Right lobe of liver (tissue), 6 donors: ENCODE measurements around the gene RFXAP. TPM values are rescaled to one million over a fixed set of nuclear protein-coding genes. Genes with fewer than 3 reads are reported as not detected.

Experiments used
- ATAC-seq, 4 donors: fragments of 200-7000 bp; cut with Tn5 transposase; one replicate each; pipeline ENCODE4 v1.9.1; 2020; ENCODE audit warnings: mild to moderate bottlenecking in 4 of 4, moderate library complexity in 4 of 4
- DNase-seq, 3 donors: peaks; one replicate each; pipeline ENCODE4 v3.0.0-alpha.2; 2020
- H3K27ac ChIP-seq, 3 donors: fragments of 200-600 bp; one replicate each; pipeline ENCODE4 v1.8.0; 2022
- H3K27me3 ChIP-seq, 2 donors: fragments of 200-600 bp; one replicate each; pipeline ENCODE4 v1.8.0; 2022
- H3K36me3 ChIP-seq, 4 donors: fragments of 200-600 bp; sonication (generic) in 1 of 4; one replicate each; pipeline versions ENCODE4 v1.5.1 to v1.8.0; 2017 to 2022; ENCODE audit warnings: control low read depth in 1 of 4
- H3K4me1 ChIP-seq, 4 donors: fragments of 200-600 bp; sonication (generic) in 1 of 4; one replicate each; pipeline versions ENCODE4 v1.5.1 to v1.8.0; 2017 to 2022; ENCODE audit warnings: control low read depth in 1 of 4
- H3K4me3 ChIP-seq, 3 donors: fragments of 200-600 bp; one replicate each; pipeline ENCODE4 v1.8.0; 2022
- H3K9me3 ChIP-seq, 4 donors: fragments of 200-600 bp; sonication (generic) in 1 of 4; one replicate each; pipeline versions ENCODE4 v1.5.1 to v1.8.0; 2017 to 2022; ENCODE audit warnings: control low read depth in 1 of 4
- CTCF ChIP-seq, 4 donors: fragments of 200-600 bp in 3 of 4; fragments of 450-650 bp in 1 of 4; IDR thresholded peaks; one replicate each; pipeline versions ENCODE4 v1.5.1 to v1.8.0; 2016 to 2022; ENCODE audit warnings: antibody characterized with exemption in 4 of 4, mild to moderate bottlenecking in 2 of 4
- POLR2A ChIP-seq: fragments of 450-650 bp; IDR thresholded peaks from one replicate; pipeline ENCODE4 v1.6.1; 2017; ENCODE audit warnings: antibody characterized with exemption, mild to moderate bottlenecking
- WGBS: methylation state at CpG from one replicate; pipeline ENCODE4 v1.1.6; 2018; ENCODE audit warnings: low coverage, low lambda C conversion rate; ENCODE audit not compliant: insufficient coverage; ENCODE audit errors: missing lambda C conversion rate; 5-methylcytosine and 5-hydroxymethylcytosine counted together
- intact Hi-C, 2 donors: fragments of 100-400 bp; cut with DNase I; formaldehyde crosslinking; loops; one replicate each; pipeline versions ENCODE4 v1.11.2 to v1.14.1; 2022
- total RNA-seq, 6 experiments: library from RNA; depleted of rRNA in 2 of 6; stranded (reverse); fragments of >200 nt in 2 of 6; fragmentation: NEBNext Ultra II Directional in 3 of 6; extraction: Animal tissue kit (Norgen Biotek cat#: 25700) in 3 of 6; gene quantifications; one replicate each; pipeline versions ENCODE4 v1.1.0 to v1.2.4, GENCODE V29; 2016 to 2023
- donor health status: DM: no; HTN: yes; CAD: no.
- donor health status: DM: no; HTN: no; CAD: no.
- donor health status: DM: no; HTN: no; CAD: no.
- donor health status: DM: no; HTN: yes; CAD: no.
- donor health status: DM: no; HTN: yes; CAD: no.

RFXAP gene
- total RNA-seq, 6 experiments from 2014 or later = 0.50 to 1.6 (median 1.0) TPM

DNA sequence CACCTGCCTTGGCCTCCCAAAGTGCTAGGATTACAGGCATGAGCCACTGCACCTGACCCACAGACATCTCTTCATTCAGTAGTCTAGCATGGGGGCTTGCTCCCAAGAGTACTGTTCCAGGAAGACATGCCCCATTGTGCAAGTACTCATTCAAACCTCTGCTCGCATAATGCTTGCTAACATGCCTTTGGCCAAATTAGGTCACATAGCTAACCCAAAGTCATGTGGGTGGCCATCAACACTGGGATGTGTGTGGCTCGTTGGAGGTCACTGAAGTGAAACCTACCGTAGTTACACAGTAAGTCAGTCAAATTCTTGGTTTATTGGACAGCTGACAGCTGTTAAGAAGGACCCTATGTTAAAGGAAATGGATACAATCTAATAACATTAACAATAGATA lies 20.3 kb downstream of the RFXAP start:
- no peak for TF ChIP-seq CTCF (IDR thresholded peaks at IDR 0.05)
- no peak for TF ChIP-seq POLR2A
- H3K9me3 ChIP-seq = no peaks in the 10 kb centered on the region
- no peak for DNase-seq
- H3K27me3 ChIP-seq = no peaks in the 10 kb centered on the region
- no peak for ATAC-seq
- intact Hi-C loops = no loop called here
- no peak overlapping the region for H3K27ac ChIP-seq
- WGBS = 50% methylated on average over 1 of the region's 3 CpGs
- no peaks in the 10 kb centered on the region for H3K36me3 ChIP-seq
- no peaks in the 10 kb centered on the region for H3K4me1 ChIP-seq
- H3K4me3 ChIP-seq = no peak overlapping the region

GRCh38 chr13:36839981-36840380 lies 21.0 kb downstream of the RFXAP start:
- H3K27me3 ChIP-seq = no peaks in the 10 kb centered on the region
- no peak for DNase-seq
- no peak overlapping the region for H3K27ac ChIP-seq
- no peaks in the 10 kb centered on the region for H3K36me3 ChIP-seq
- no peak overlapping the region for H3K4me3 ChIP-seq
- no peak for ATAC-seq
- intact Hi-C loops = no loop called here
- TF ChIP-seq POLR2A = no peak
- TF ChIP-seq CTCF (IDR thresholded peaks at IDR 0.05) = no peak
- H3K4me1 ChIP-seq = no peaks in the 10 kb centered on the region
- 91% methylated on average over 8 of the region's 12 CpGs for WGBS
- H3K9me3 ChIP-seq = no peaks in the 10 kb centered on the region

DNA sequence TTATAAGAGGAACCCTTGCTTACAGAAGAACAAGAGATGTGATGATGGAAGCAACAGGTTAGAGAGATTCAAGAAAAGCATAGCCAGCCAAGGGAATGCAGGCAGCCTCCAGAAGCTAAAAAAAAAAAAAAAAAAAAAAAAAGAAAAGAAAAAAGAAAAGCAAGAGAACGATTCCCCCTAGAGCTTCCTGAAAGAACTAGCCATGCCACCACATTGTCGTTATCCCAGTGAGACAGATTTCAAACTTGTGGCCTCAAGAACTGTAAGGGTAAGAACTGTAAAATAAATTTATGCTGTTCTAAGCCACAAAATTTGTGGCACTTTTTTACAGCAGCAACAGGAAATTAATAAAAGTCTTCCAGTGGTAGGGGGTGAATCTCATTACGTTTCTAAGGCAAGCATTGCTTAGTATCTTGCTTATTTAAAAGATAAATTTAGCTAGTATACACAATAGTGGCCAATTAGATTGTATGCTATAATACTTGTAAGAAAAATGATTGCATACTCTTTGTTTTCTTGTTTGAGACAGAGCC lies 21.8 kb downstream of the RFXAP start:
- no peaks in the 10 kb centered on the region for H3K9me3 ChIP-seq
- H3K4me3 ChIP-seq = no peak overlapping the region
- no peak overlapping the region for H3K27ac ChIP-seq
- no peaks in the 10 kb centered on the region for H3K36me3 ChIP-seq
- DNase-seq (no peak), ATAC-seq (no peak)
- no peaks in the 10 kb centered on the region for H3K4me1 ChIP-seq
- H3K27me3 ChIP-seq = no peaks in the 10 kb centered on the region
- intact Hi-C loops = no loop called here
- no peak for TF ChIP-seq CTCF (IDR thresholded peaks at IDR 0.05)
- no peak for TF ChIP-seq POLR2A
- whole genome bisulfite sequencing = 66% methylated on average over 3 of the region's 3 CpGs

- ATAC-seq (no peak), DNase-seq (no peak)
- Histone ChIP-seq H3K9me3 (no peaks in the 10 kb centered on the region), H3K4me1 (no peaks in the 10 kb centered on the region), H3K36me3 (no peaks in the 10 kb centered on the region), H3K27me3 (no peaks in the 10 kb centered on the region), H3K27ac (no peak overlapping the region), H3K4me3 (no peak overlapping the region)
- no peak for TF ChIP-seq POLR2A
- TF ChIP-seq CTCF (IDR thresholded peaks at IDR 0.05) = no peak
- intact Hi-C loops = no loop called here
- WGBS = 14% methylated on average over 1 of the region's 5 CpGs
These were observed 22.4 kb downstream of the RFXAP start for GRCh38 chr13:36841391-36841790.

GRCh38 chr13:36847606-36848005 lies 28.6 kb downstream of the RFXAP start:
- 26% methylated on average over 6 of the region's 9 CpGs for WGBS
- Histone ChIP-seq H3K4me3 (no peak overlapping the region), H3K4me1 (no peaks in the 10 kb centered on the region), H3K27ac (no peak overlapping the region), H3K9me3 (no peaks in the 10 kb centered on the region), H3K27me3 (no peaks in the 10 kb centered on the region), H3K36me3 (no peaks in the 10 kb centered on the region)
- DNase-seq = no peak
- peak in 1 of 4 donors; percentile 28 for ATAC-seq
- intact Hi-C loops = no loop called here
- TF ChIP-seq POLR2A (no peak), CTCF (IDR thresholded peaks at IDR 0.05) (no peak)
